ENCODE measurements around the gene SEC61G.

Gene SEC61G

GRCh38 chr7:54757711-54758110, 1.3 kb downstream of the SEC61G start:
- DNase-seq = no peak

GRCh38 chr7:54749200-54749599, 9.8 kb downstream of the SEC61G start:
- DNase-seq = no peak

GRCh38 chr7:54747234-54747633, 11.8 kb downstream of the SEC61G start:
- no peak for DNase-seq

GRCh38 chr7:54743580-54743979, 15.4 kb downstream of the SEC61G start:
- DNase-seq = no peak

GRCh38 chr7:54738737-54739136, 20.3 kb downstream of the SEC61G start:
- no peak for DNase-seq

GRCh38 chr7:54729107-54729506, 29.9 kb downstream of the SEC61G start:
- no peak for DNase-seq

DNA sequence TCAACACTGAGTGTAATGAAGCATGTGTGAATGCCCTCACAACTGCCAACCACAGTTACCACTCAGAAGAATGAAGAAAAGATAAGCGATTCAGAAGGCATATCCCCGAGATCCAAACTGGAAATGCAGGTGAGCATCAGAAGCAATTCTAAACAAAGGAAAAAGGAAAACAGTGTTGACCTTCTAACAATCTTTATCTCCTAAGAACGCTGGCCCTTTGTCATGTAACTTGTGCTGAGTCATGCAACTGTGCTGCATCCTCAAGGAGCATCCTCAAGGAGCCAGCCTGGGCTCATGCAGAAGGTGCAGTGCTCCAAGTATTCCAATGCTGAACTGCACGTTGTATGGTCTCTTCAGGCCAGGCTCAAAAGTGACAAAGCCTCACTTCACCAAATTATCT, 30.6 kb downstream of the SEC61G start:
- DNase-seq = no peak

DNA sequence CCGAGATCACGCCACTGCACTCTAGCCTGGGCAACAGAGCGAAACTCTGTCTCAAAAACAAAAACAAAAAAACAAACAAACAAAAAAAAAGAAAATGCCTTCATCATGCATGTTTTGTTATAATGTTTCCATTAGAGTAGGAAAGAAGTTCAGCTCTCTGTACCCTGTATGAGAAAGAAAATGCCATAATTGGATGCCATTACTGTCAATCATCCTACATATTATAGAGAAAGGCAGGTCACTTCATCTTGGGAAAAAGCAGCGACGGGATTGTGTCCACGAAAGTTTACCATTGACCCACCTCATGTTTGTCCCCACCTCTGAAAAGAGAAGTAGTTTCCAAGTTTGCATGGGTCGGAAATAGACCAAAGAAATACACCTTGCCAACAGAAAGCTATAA, 33.8 kb downstream of the SEC61G start:
- no peak for DNase-seq

DNA sequence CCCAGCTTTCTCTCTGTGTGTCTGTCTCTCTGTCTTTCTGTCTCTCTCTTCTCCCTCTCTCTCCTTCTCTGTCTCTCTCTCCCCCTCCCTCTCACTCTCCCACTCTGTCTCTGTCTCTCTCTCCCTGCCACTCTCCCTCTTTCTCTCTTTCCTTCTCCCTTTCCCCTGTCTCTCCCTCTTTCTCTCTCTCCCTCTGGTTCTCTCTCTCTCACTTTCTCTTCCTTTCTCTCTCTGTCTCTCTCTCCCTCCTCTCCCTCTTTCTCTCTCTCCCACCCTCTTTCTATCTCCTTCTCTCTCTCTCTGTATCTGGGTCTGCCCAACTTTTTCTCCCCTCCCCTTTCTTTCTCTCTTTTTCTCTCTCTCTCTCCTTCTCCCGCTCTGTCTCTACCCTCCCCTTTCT, 36.5 kb downstream of the SEC61G start:
- DNase-seq = no peak

- no peak for DNase-seq
Measured at GRCh38 chr7:54722026-54722425, 37.0 kb downstream of the SEC61G start.

GRCh38 chr7:54719974-54720373, 39.0 kb downstream of the SEC61G start:
- DNase-seq = no peak

DNA sequence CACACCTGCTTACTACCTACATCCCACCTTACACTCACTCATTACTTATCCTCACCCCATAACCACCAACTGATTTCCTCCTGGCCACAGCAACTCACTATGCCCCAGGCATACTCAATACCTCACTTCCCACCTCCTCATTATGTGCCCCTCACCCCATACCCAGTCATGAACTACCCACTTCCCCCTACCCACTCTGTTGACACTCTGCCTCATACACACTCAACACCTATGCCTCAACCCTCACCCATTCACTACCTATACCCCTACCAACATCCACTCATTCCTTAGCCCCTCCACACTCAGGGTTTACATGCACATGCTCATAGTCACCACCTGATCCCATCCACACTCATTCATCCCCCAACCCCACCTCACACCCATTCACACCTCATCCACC, 39.6 kb downstream of the SEC61G start:
- DNase-seq = no peak

DNA sequence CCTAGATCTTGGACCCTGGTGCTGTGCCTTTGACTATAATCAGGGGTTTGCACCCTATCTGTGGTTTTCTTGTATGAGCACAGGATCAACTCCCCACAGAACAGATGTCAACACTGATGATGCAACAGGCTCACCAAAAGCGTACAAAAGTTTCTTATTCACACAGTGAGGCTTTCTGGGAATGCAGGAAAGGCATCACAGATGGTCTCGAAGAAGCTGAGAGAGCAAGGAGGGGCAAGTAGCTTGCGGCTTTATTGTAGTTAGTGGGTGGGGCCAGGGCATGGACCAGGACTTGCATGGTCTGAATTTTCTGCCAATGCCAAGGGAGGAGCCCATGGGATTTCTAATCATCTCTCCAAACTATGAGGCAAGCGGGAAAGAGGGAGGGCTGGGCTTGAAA, 46.2 kb downstream of the SEC61G start:
- DNase-seq = peak; percentile 44

DNA sequence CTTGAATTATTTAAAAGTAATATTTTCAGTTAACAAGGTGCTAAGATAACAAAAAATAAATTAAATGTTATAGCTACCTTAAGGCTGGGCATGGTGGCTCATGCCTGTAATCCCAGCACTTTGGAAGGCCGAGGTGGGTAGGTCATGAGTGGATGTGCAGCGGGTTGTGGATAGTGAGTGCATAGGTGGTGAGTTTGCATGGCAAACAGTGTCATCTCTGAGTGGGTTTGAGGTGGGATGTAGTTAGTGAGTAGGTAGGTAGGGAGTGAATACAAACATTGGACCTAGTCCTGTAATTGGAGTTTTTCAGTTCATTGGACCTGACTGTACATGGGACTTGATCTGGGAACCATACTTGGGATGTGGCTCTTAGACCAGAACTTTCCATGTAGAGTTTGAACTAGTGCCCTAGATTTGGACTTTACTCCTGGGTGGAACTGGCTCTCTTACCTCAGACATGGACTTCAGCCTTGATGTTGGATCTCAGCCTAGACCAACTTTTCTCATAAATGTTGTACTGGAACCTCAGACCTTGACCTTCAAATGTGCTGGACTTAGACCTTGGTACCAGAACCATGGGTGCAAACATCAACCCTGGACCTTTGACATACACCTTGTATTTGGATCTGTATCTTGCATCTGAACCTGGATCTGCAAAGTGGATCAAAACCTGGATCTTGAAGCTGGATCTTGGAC, 47.0 kb downstream of the SEC61G start:
- DNase-seq = no peak

GRCh38 chr7:54709283-54709682, 49.7 kb downstream of the SEC61G start:
- no peak for DNase-seq

- no peak for DNase-seq
Measured at GRCh38 chr7:54705436-54705835, 53.6 kb downstream of the SEC61G start.

DNA sequence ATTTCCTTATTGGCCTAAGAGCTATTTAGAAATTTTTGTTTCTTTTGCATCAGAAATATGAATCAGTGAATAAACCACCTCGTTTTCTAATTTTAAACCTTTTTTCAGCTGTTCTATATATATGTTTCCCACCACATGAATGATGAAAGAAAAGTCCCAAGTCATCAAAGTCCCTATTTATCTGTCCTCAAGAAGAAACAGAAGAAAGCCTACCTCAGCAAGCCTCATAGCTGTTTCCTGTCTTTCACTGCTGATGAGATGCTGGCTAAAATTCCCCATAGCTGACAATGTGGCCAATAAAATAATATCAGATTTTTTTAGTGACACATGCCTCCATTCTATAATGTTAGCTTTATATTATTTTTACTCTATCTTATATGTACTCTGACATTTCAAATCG, 54.2 kb downstream of the SEC61G start:
- no peak for DNase-seq

Measured in GF-D8 (cell line).